PC-3 (cell line): ENCODE measurements around the gene OCA2. TPM values are rescaled to one million over a fixed set of nuclear protein-coding genes. Genes with fewer than 3 reads are reported as not detected.

Experiments used
- ATAC-seq: fragments of 200-7000 bp; cut with Tn5 transposase; 2 replicates; pipeline ENCODE4 v1.9.1; 2020; ENCODE audit warnings: mild to moderate bottlenecking, moderate library complexity
- BruUV-seq: library from RNA; stranded (reverse); fragments of 400-500 nt; replicated peaks from 2 replicates; lab custom pipeline; 2021; lab: Mats Ljungman, UMichigan
- CTCF ChIA-PET: fragments of 300-600 bp; sonication (Branson Sonifier 250); formaldehyde crosslinking; loops from one replicate; lab custom pipeline; 2022; ENCODE audit warnings: antibody characterized with exemption; lab: Charles Lee
- POLR2A ChIA-PET: fragments of 300-600 bp; sonication (Branson Sonifier 250); formaldehyde crosslinking; loops from one replicate; lab custom pipeline; 2022; ENCODE audit warnings: antibody characterized with exemption; ENCODE audit not compliant: unreplicated experiment; lab: Charles Lee
- DNase-seq: peaks from one replicate; pipeline ENCODE4 v3.0.0-alpha.2; 2015
- H2AFZ ChIP-seq: fragments of 300-600 bp; sonication (generic); 2 replicates; pipeline ENCODE4 v1.6.0; 2016; ENCODE audit warnings: antibody characterized with exemption, low read length
- H3F3A ChIP-seq: fragments of 300-600 bp; sonication (generic); one replicate; pipeline ENCODE4 v1.6.0; 2017; ENCODE audit warnings: antibody characterized with exemption, low read length, control low read depth, mild to moderate bottlenecking; ENCODE audit not compliant: unreplicated experiment
- H3K27ac ChIP-seq: fragments of 300-600 bp; sonication (generic); 2 replicates; pipeline ENCODE4 v1.5.1; 2016; ENCODE audit warnings: mild to moderate bottlenecking, low read length
- H3K27me3 ChIP-seq: fragments of 300-600 bp; sonication (generic); 2 replicates; pipeline ENCODE4 v1.6.1; 2016; ENCODE audit warnings: low read length, mixed read lengths
- H3K36me3 ChIP-seq: fragments of 300-600 bp; sonication (generic); 2 replicates; pipeline ENCODE4 v1.6.1; 2016; ENCODE audit warnings: low read depth, mixed run types, low read length, mixed read lengths
- H3K4me1 ChIP-seq: fragments of 300-600 bp; sonication (generic); 2 replicates; pipeline ENCODE4 v1.5.1; 2016; ENCODE audit warnings: low read length; ENCODE audit not compliant: insufficient read depth
- H3K4me2 ChIP-seq: fragments of 300-600 bp; sonication (generic); 2 replicates; pipeline ENCODE4 v1.6.0; 2016; ENCODE audit warnings: low read length
- H3K4me3 ChIP-seq: fragments of 300-600 bp; sonication (generic); 2 replicates; pipeline ENCODE4 v1.5.1; 2016; ENCODE audit warnings: mild to moderate bottlenecking, low read length, mixed read lengths
- H3K79me2 ChIP-seq: fragments of 300-600 bp; sonication (generic); 2 replicates; pipeline ENCODE4 v1.6.1; 2017; ENCODE audit warnings: low read length, mixed read lengths
- H3K9ac ChIP-seq: fragments of 300-600 bp; sonication (generic); 2 replicates; pipeline ENCODE4 v1.6.0; 2016; ENCODE audit warnings: mild to moderate bottlenecking, low read length
- H3K9me2 ChIP-seq: fragments of 300-600 bp; sonication (generic); replicated peaks from 2 replicates; pipeline ENCODE4 v1.6.1; 2016; ENCODE audit warnings: mixed run types, low read length, mixed read lengths
- H3K9me3 ChIP-seq: fragments of 300-600 bp; sonication (generic); 2 replicates; pipeline ENCODE4 v1.6.1; 2016; ENCODE audit warnings: low read length, mixed read lengths
- H4K20me1 ChIP-seq: fragments of 300-600 bp; sonication (generic); 2 replicates; pipeline ENCODE4 v1.6.1; 2016; ENCODE audit warnings: low read length, mixed read lengths
- CTCF ChIP-seq: fragments of 300-600 bp; sonication (generic); conservative IDR thresholded peaks from 2 replicates; pipeline ENCODE4 v1.5.1; 2017; ENCODE audit warnings: antibody characterized with exemption, low read depth, mild to moderate bottlenecking, low read length
- EZH2 ChIP-seq: fragments of 300-600 bp; sonication (generic); IDR thresholded peaks from one replicate; pipeline ENCODE4 v1.6.1; 2017; ENCODE audit warnings: antibody characterized with exemption, mild to moderate bottlenecking, low read length; ENCODE audit not compliant: unreplicated experiment
- EZH2phosphoT487 ChIP-seq: fragments of 300-600 bp; sonication (generic); IDR thresholded peaks from 2 replicates; pipeline ENCODE4 v1.6.1; 2018; ENCODE audit warnings: mild to moderate bottlenecking, antibody characterized with exemption, low read length, borderline replicate concordance
- intact Hi-C: fragments of 100-400 bp; cut with micrococcal nuclease; formaldehyde crosslinking; loops from 2 replicates; pipeline ENCODE4 v1.9.0; 2023
- total RNA-seq: library from RNA; depleted of rRNA; stranded (reverse); fragments of >200 nt; gene quantifications from 2 replicates; pipeline ENCODE4 v1.2.3, GENCODE V29; 2014

Gene OCA2
- total RNA-seq, 1 experiment from 2014 or later = not detected

- no peak overlapping the region for H3K4me2 ChIP-seq
- no peaks in the 10 kb centered on the region for H3K9me3 ChIP-seq
- intact Hi-C loops = no loop called here
- TF ChIP-seq CTCF = no peak
- no peak for TF ChIP-seq EZH2
- TF ChIP-seq EZH2phosphoT487 = no peak
- no peak overlapping the region for H3K4me3 ChIP-seq
- H2AFZ ChIP-seq = no peak overlapping the region
- no peaks in the 10 kb centered on the region for H3K9me2 ChIP-seq
- DNase-seq = no peak
- H4K20me1 ChIP-seq = no peaks in the 10 kb centered on the region
- ATAC-seq = no peak
- no peaks in the 10 kb centered on the region for H3K79me2 ChIP-seq
- no peaks in the 10 kb centered on the region for H3F3A ChIP-seq
- no peaks in the 10 kb centered on the region for H3K36me3 ChIP-seq
- CTCF ChIA-PET = no interaction called here
- no peaks in the 10 kb centered on the region for H3K4me1 ChIP-seq
- POLR2A ChIA-PET = no interaction called here
- no peak overlapping the region for H3K9ac ChIP-seq
- H3K27me3 ChIP-seq = no peaks in the 10 kb centered on the region
- H3K27ac ChIP-seq = no peak overlapping the region
- BruUV-seq = no TSS peak
These were observed 109.7 kb downstream of the OCA2 start for GRCh38 chr15:27989427-27989826.

GRCh38 chr15:27985099-27985498, 114.0 kb downstream of the OCA2 start:
- no peak overlapping the region for H3K4me3 ChIP-seq
- no peak for ATAC-seq
- DNase-seq = no peak
- ChIA-PET POLR2A (no interaction called here), CTCF (no interaction called here)
- H3K4me1 ChIP-seq = no peaks in the 10 kb centered on the region
- H3K4me2 ChIP-seq = no peak overlapping the region
- no peak overlapping the region for H3K9ac ChIP-seq
- H3K27me3 ChIP-seq = no peaks in the 10 kb centered on the region
- H3F3A ChIP-seq = no peaks in the 10 kb centered on the region
- no peaks in the 10 kb centered on the region; the same call in 1 of the 2 replicates for H3K9me3 ChIP-seq
- BruUV-seq = no TSS peak
- intact Hi-C loops = no loop called here
- no peaks in the 10 kb centered on the region for H3K9me2 ChIP-seq
- H3K27ac ChIP-seq = no peak overlapping the region
- TF ChIP-seq CTCF = no peak
- TF ChIP-seq EZH2 = no peak
- no peak for TF ChIP-seq EZH2phosphoT487
- no peak overlapping the region for H2AFZ ChIP-seq
- no peaks in the 10 kb centered on the region for H3K79me2 ChIP-seq
- no peaks in the 10 kb centered on the region for H3K36me3 ChIP-seq
- no peaks in the 10 kb centered on the region for H4K20me1 ChIP-seq

GRCh38 chr15:27983496-27983895, 115.6 kb downstream of the OCA2 start:
- Histone ChIP-seq H3K4me2 (no peak overlapping the region), H3K4me3 (no peak overlapping the region), H2AFZ (no peak overlapping the region), H3K36me3 (no peaks in the 10 kb centered on the region), H3K9me3 (no peaks in the 10 kb centered on the region; the same call in 1 of the 2 replicates), H4K20me1 (no peaks in the 10 kb centered on the region), H3K27me3 (no peaks in the 10 kb centered on the region), H3F3A (no peaks in the 10 kb centered on the region), H3K4me1 (no peaks in the 10 kb centered on the region), H3K79me2 (no peaks in the 10 kb centered on the region), H3K9me2 (no peaks in the 10 kb centered on the region), H3K9ac (no peak overlapping the region), H3K27ac (no peak overlapping the region)
- ATAC-seq (no peak), DNase-seq (no peak)
- POLR2A ChIA-PET = no interaction called here
- no peak for TF ChIP-seq CTCF
- TF ChIP-seq EZH2phosphoT487 = no peak
- TF ChIP-seq EZH2 = no peak
- intact Hi-C loops = no loop called here
- CTCF ChIA-PET = no interaction called here
- BruUV-seq = no TSS peak
